D721Med (cell line): ENCODE data around the gene ARHGEF10L.

Source experiments
- DNase-seq: peaks from one replicate; pipeline ENCODE4 v3.0.0; 2011; ENCODE audit warnings: low spot score; ENCODE audit not compliant: insufficient read length
- FAIRE-seq: peaks from 2 replicates; lab custom pipeline; 2011; peaks lifted over from hg19 to GRCh38; lab: Jason Lieb, UNC
- TF ChIP-seq, protein P1 (sequence below): IDR thresholded peaks from 2 replicates; pipeline ENCODE4 v1.5.1; 2012; ENCODE audit warnings: mild to moderate bottlenecking, control low read depth; ENCODE audit not compliant: insufficient read depth; ENCODE audit errors: missing control alignments

The ARHGEF10L gene

GRCh38 chr1:17700945-17701810 is 161.7 kb downstream of the ARHGEF10L start:
- TF ChIP-seq, protein P1, sequence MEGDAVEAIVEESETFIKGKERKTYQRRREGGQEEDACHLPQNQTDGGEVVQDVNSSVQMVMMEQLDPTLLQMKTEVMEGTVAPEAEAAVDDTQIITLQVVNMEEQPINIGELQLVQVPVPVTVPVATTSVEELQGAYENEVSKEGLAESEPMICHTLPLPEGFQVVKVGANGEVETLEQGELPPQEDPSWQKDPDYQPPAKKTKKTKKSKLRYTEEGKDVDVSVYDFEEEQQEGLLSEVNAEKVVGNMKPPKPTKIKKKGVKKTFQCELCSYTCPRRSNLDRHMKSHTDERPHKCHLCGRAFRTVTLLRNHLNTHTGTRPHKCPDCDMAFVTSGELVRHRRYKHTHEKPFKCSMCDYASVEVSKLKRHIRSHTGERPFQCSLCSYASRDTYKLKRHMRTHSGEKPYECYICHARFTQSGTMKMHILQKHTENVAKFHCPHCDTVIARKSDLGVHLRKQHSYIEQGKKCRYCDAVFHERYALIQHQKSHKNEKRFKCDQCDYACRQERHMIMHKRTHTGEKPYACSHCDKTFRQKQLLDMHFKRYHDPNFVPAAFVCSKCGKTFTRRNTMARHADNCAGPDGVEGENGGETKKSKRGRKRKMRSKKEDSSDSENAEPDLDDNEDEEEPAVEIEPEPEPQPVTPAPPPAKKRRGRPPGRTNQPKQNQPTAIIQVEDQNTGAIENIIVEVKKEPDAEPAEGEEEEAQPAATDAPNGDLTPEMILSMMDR, result no peak
- no peak for FAIRE-seq
- no peak for DNase-seq

- FAIRE-seq (no peak), DNase-seq (no peak)
- TF ChIP-seq, protein P1, result no peak
These were observed 164.7 kb downstream of the ARHGEF10L start for GRCh38 chr1:17704176-17704575.

DNA sequence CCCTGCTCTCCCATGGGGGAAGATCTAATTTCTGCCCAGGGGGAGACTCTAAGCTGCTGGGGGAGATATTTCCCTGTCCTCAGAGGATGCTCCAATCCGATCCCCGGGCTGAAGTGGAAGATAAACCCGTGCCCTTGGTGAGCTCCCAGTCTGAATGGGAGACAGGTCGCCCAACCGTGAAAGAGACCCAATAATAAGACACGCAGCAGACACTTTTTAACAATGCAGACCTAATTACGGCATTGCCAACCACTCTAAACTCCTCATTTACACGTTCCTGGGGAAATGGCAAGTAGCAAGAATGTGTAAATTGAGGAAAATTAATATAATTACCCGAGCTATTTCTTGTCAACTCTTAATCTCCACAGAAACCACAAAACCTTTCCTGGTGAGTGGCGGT is 166.9 kb downstream of the ARHGEF10L start:
- TF ChIP-seq, protein P1, result no peak
- no peak for FAIRE-seq
- DNase-seq, result no peak

DNA sequence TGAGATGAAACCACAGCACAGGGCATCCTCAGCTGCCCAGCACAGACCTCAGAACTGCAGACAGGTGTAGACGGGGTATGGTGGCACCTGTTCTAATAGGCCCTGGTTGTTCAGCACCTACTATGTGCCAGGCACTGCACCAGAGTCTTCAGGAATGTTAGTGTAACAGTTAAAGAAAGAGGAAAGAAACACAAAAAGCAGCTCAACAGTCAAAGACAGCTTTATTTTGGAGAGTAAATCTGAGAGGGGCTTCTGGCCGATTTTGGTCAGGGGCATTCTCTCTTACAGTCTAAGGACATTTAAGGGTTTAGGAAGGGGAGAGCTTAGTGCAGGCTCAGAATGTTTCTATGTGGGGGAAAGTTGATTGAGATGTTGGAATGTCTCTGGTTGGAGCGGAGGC is 170.5 kb downstream of the ARHGEF10L start:
- TF ChIP-seq, protein P1, result no peak
- DNase-seq, result no peak

GRCh38 chr1:17710889-17711576 is 171.5 kb downstream of the ARHGEF10L start:
- TF ChIP-seq, protein P1, result no peak
- DNase-seq (no peak), FAIRE-seq (no peak)

More for the DNA sequence above, 170.5 kb downstream of the ARHGEF10L start:
- FAIRE-seq, result no peak

DNA sequence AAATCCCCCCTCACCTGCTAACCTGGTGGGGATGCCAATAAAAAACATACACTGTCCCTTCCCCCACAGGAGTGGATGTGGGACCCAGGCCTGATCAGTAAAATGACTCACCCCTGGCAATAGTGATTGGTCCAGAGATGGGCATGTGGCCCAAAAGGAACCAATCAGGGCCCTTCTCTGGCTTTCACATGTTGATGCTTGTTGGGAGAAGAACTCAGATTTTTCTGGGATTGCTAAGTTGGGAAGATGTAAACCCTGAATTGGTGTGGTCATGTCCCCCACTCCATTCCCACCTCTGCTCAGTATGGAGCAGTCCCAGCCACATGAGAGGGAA is 172.0 kb downstream of the ARHGEF10L start:
- DNase-seq (no peak), FAIRE-seq (no peak)
- TF ChIP-seq, protein P1, result no peak

- FAIRE-seq, result no peak
- TF ChIP-seq, protein P1, result no peak
- no peak for DNase-seq
These were observed 172.4 kb downstream of the ARHGEF10L start for GRCh38 chr1:17711941-17712340.
